Measurements from ENCODE around the gene SLC43A1. TPM values are rescaled to one million over a fixed set of nuclear protein-coding genes. Genes with fewer than 3 reads are reported as not detected.

Gene SLC43A1
- total RNA-seq, 1 experiment from 2014 or later, result 27.1 TPM

GRCh38 chr11:57497303-57498247, 17.9 kb downstream of the SLC43A1 start:
- no peak for DNase-seq (ENCODE audit: low spot score)
- no peak overlapping the region for H3K27ac Mint-ChIP-seq

GRCh38 chr11:57496109-57496820, 19.2 kb downstream of the SLC43A1 start:
- DNase-seq (ENCODE audit: low spot score) (no peak), ATAC-seq (no peak)
- Mint-ChIP-seq H3K36me3 (peaks cover 15% of the 10 kb centered on the region), H3K9me3 (no peaks in the 10 kb centered on the region), H3K27me3 (ENCODE audit: low read depth) (no peaks in the 10 kb centered on the region; the same call in 1 of the 2 replicates), H3K4me3 (no peak overlapping the region), H3K27ac (peak overlapping the region; percentile 83; the same call in 1 of the 2 replicates), H3K4me1 (peaks cover 28% of the 10 kb centered on the region)
- CTCF ChIA-PET, result interaction anchor here (1.8 to 8.5 kb wide), 3 partner anchors 14 to 33 kb away, joined by 5 to 260 read pairs (median 5); partner anchors contain the start of gene TIMM10
- POLR2A ChIA-PET, result no interaction called here
- TF ChIP-seq USF2 (CRISPR knock-in tag; IDR thresholded peaks at IDR 0.05) (no peak), CREB1 (CRISPR knock-in tag; IDR thresholded peaks at IDR 0.05) (no peak), CREM (CRISPR knock-in tag; IDR thresholded peaks at IDR 0.05) (no peak), TCF7 (CRISPR knock-in tag; IDR thresholded peaks at IDR 0.05; ENCODE audit: low read depth) (no peak), ZNF263 (CRISPR knock-in tag; IDR thresholded peaks at IDR 0.05; ENCODE audit: low read depth) (no peak), E2F1 (CRISPR knock-in tag; IDR thresholded peaks at IDR 0.05) (no peak)
- TF ChIP-seq, protein P1, sequence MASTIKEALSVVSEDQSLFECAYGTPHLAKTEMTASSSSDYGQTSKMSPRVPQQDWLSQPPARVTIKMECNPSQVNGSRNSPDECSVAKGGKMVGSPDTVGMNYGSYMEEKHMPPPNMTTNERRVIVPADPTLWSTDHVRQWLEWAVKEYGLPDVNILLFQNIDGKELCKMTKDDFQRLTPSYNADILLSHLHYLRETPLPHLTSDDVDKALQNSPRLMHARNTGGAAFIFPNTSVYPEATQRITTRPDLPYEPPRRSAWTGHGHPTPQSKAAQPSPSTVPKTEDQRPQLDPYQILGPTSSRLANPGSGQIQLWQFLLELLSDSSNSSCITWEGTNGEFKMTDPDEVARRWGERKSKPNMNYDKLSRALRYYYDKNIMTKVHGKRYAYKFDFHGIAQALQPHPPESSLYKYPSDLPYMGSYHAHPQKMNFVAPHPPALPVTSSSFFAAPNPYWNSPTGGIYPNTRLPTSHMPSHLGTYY (CRISPR knock-in tag; IDR thresholded peaks at IDR 0.05), result no peak
- TF ChIP-seq, protein P2, sequence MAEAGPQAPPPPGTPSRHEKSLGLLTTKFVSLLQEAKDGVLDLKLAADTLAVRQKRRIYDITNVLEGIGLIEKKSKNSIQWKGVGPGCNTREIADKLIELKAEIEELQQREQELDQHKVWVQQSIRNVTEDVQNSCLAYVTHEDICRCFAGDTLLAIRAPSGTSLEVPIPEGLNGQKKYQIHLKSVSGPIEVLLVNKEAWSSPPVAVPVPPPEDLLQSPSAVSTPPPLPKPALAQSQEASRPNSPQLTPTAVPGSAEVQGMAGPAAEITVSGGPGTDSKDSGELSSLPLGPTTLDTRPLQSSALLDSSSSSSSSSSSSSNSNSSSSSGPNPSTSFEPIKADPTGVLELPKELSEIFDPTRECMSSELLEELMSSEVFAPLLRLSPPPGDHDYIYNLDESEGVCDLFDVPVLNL (CRISPR knock-in tag; IDR thresholded peaks at IDR 0.05; ENCODE audit: borderline replicate concordance, low read depth), result no peak

More at GRCh38 chr11:57497303-57498247, 17.9 kb downstream of the SLC43A1 start:
- ChIA-PET POLR2A (no interaction called here), CTCF (interaction anchor here (1.0 to 2.1 kb wide), 5 partner anchors 15 to 66 kb away, joined by 3 to 5 read pairs (median 5); no protein-coding TSS in a partner anchor)
- Mint-ChIP-seq H3K36me3 (peaks cover 15% of the 10 kb centered on the region), H3K4me1 (peaks cover 38% of the 10 kb centered on the region), H3K27me3 (ENCODE audit: low read depth) (no peaks in the 10 kb centered on the region; the same call in 1 of the 2 replicates), H3K9me3 (no peaks in the 10 kb centered on the region), H3K4me3 (no peak overlapping the region)
- ATAC-seq, result no peak
- TF ChIP-seq GABPB1 (CRISPR knock-in tag; IDR thresholded peaks at IDR 0.05) (peak; percentile 76), ZNF532 (CRISPR knock-in tag; IDR thresholded peaks at IDR 0.05; ENCODE audit: borderline replicate concordance) (no peak), ZNF512 (CRISPR knock-in tag; IDR thresholded peaks at IDR 0.05; ENCODE audit: borderline replicate concordance) (no peak), SMAD4 (CRISPR knock-in tag; IDR thresholded peaks at IDR 0.05) (no peak)
- TF ChIP-seq, protein P3, sequence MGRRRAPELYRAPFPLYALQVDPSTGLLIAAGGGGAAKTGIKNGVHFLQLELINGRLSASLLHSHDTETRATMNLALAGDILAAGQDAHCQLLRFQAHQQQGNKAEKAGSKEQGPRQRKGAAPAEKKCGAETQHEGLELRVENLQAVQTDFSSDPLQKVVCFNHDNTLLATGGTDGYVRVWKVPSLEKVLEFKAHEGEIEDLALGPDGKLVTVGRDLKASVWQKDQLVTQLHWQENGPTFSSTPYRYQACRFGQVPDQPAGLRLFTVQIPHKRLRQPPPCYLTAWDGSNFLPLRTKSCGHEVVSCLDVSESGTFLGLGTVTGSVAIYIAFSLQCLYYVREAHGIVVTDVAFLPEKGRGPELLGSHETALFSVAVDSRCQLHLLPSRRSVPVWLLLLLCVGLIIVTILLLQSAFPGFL (CRISPR knock-in tag; IDR thresholded peaks at IDR 0.05; ENCODE audit: borderline replicate concordance), result no peak
